ENCODE data around the gene NELL1.

Gene NELL1

DNA sequence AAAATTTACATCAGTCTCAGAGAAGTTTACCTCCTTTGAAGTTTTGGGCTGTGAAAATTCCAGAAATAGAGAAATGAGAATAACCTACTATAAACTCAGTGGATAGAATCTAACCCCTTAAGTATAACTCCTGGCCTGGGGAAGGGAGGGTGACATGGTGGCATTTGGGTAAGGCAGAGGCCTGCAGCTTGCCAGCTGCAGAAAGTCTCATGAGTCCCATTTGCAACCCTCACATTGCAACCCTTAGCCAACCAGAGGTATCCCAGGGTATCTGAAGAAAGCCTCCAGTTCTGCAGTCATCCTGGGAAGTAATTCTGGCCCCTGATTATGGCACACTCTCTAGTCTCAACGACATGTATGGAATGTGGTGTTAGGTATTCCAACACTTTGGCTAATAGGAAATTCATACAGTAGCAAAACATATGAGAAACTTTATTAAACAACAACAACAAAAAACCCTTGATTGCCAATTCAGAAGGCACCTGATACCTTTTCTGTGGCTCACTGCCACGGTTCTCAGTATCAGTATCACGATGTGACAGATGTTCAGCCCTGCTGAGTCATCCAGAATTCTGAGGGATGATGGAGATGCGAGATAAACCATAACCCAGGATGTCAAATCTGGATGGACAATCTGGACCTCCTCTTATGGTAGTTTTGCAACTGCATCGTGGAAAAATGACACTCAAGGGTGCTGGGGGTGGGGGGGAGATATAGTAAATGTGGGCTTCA lies 743.4 kb downstream of the NELL1 start:
- no peak for DNase-seq (ENCODE audit: extremely low read depth, insufficient read length)
- H3K36me3 ChIP-seq (ENCODE audit: control insufficient read depth, insufficient read depth, low read length), result no peaks in the 10 kb centered on the region
- no peak overlapping the region for H3K4me3 ChIP-seq (replicated peaks; ENCODE audit: low read depth, low read length)
- no peaks in the 10 kb centered on the region for H3K27me3 ChIP-seq (replicated peaks; ENCODE audit: control insufficient read depth, insufficient read depth, low read length)
- TF ChIP-seq CTCF (IDR thresholded peaks at IDR 0.05; ENCODE audit: insufficient read depth, low read length, poor library complexity, severe bottlenecking), result no peak

- H3K4me3 ChIP-seq (replicated peaks; ENCODE audit: low read depth, low read length), result no peak overlapping the region
- DNase-seq (ENCODE audit: extremely low read depth, insufficient read length), result no peak
- no peaks in the 10 kb centered on the region for H3K36me3 ChIP-seq (ENCODE audit: control insufficient read depth, insufficient read depth, low read length)
Observed at GRCh38 chr11:21414953-21415352, 745.6 kb downstream of the NELL1 start.

GRCh38 chr11:21415606-21416005 lies 746.2 kb downstream of the NELL1 start:
- DNase-seq (ENCODE audit: extremely low read depth, insufficient read length), result no peak
- Histone ChIP-seq H3K36me3 (ENCODE audit: control insufficient read depth, insufficient read depth, low read length) (no peaks in the 10 kb centered on the region), H3K4me3 (replicated peaks; ENCODE audit: low read depth, low read length) (no peak overlapping the region), H3K27me3 (replicated peaks; ENCODE audit: control insufficient read depth, insufficient read depth, low read length) (no peaks in the 10 kb centered on the region)
- no peak for TF ChIP-seq CTCF (IDR thresholded peaks at IDR 0.05; ENCODE audit: insufficient read depth, low read length, poor library complexity, severe bottlenecking)

More at GRCh38 chr11:21414953-21415352, 745.6 kb downstream of the NELL1 start:
- no peaks in the 10 kb centered on the region for H3K27me3 ChIP-seq (replicated peaks; ENCODE audit: control insufficient read depth, insufficient read depth, low read length)
- TF ChIP-seq CTCF (IDR thresholded peaks at IDR 0.05; ENCODE audit: insufficient read depth, low read length, poor library complexity, severe bottlenecking), result no peak

DNA sequence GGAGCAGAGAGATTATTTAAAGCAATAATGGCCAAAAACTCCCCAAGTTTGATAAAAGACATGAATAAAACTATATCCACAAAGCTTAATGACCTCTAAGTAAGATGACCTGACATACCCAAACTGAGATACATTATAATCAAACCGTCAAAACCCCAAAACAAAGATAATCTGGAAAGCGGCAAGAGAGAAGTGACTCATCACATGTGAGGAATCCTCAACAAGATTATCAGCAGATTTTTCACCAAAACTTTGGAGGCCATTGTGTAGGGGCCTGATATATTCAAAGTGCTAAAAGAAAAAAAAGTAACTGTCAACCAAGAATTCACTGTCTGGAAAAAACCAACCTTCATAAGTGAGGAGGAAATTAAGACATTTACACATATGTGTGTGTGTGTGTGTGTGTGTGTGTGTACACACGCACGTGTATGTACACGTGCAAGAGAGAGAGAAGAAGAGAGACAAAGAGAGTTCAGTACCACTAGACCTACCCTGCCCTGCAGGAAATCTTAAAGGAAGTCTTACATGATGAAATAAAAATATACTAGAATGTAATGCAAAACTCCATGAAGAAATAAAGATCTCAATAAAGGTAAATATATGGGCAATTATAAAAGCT lies 752.4 kb downstream of the NELL1 start:
- H3K36me3 ChIP-seq (ENCODE audit: control insufficient read depth, insufficient read depth, low read length), result no peaks in the 10 kb centered on the region
- no peak for DNase-seq (ENCODE audit: extremely low read depth, insufficient read length)
- H3K4me3 ChIP-seq (replicated peaks; ENCODE audit: low read depth, low read length), result no peak overlapping the region
- no peaks in the 10 kb centered on the region for H3K27me3 ChIP-seq (replicated peaks; ENCODE audit: control insufficient read depth, insufficient read depth, low read length)
- no peak for TF ChIP-seq CTCF (IDR thresholded peaks at IDR 0.05; ENCODE audit: insufficient read depth, low read length, poor library complexity, severe bottlenecking)

GRCh38 chr11:21426931-21427330 lies 757.5 kb downstream of the NELL1 start:
- Histone ChIP-seq H3K36me3 (ENCODE audit: control insufficient read depth, insufficient read depth, low read length) (no peaks in the 10 kb centered on the region), H3K4me3 (replicated peaks; ENCODE audit: low read depth, low read length) (no peak overlapping the region), H3K27me3 (replicated peaks; ENCODE audit: control insufficient read depth, insufficient read depth, low read length) (no peaks in the 10 kb centered on the region)
- no peak for DNase-seq (ENCODE audit: extremely low read depth, insufficient read length)
- TF ChIP-seq CTCF (IDR thresholded peaks at IDR 0.05; ENCODE audit: insufficient read depth, low read length, poor library complexity, severe bottlenecking), result no peak

All from GM06990 (cell line).